Endothelial cell of umbilical vein (primary cell): ENCODE results near the gene MRTFA. TPM values are rescaled to one million over a fixed set of nuclear protein-coding genes. Genes with fewer than 3 reads are reported as not detected.

Experiments used
- BruUV-seq: library from RNA; stranded (reverse); fragments of 400-500 nt; replicated peaks from 2 replicates; lab custom pipeline; 2021; lab: Mats Ljungman, UMichigan
- CTCF ChIA-PET: fragments of 300-600, 350-600 bp; sonication (Branson Sonifier 250); formaldehyde crosslinking; loops from one replicate; lab custom pipeline; 2021; ENCODE audit warnings: antibody characterized with exemption, inconsistent platforms; lab: Charles Lee
- POLR2A ChIA-PET: fragments of 300-600, 350-600 bp; sonication (Branson Sonifier 250); formaldehyde crosslinking; loops from one replicate; lab custom pipeline; 2021; ENCODE audit warnings: antibody characterized with exemption, inconsistent platforms; lab: Charles Lee
- DNase-seq: peaks from one replicate; pipeline ENCODE4 v3.0.0-alpha.2; 2011; ENCODE audit warnings: low read depth, low spot score
- FAIRE-seq: peaks from 2 replicates; lab custom pipeline; 2011; peaks lifted over from hg19 to GRCh38; lab: Jason Lieb, UNC
- H2AFZ ChIP-seq: 2 replicates; pipeline ENCODE4 v1.6.0; 2012; ENCODE audit warnings: low read depth, low read length, control low read depth, inconsistent platforms
- H3K27ac ChIP-seq: 2 replicates; pipeline ENCODE4 v1.5.1; 2011; ENCODE audit warnings: low read depth, mild to moderate bottlenecking, control low read depth, low read length, moderate library complexity; ENCODE audit not compliant: insufficient read depth
- H3K27me3 ChIP-seq, 2 experiments: 2 replicates each; pipeline versions ENCODE4 v1.6.0 to v1.6.1; 2011; ENCODE audit warnings: low read length in 2 of 2, mixed read lengths in 1 of 2; ENCODE audit not compliant: control insufficient read depth in 2 of 2, insufficient read depth in 2 of 2
- H3K36me3 ChIP-seq, 2 experiments: 2 replicates in 1 of 2; 3 replicates in 1 of 2; pipeline ENCODE4 v1.5.1; 2011; ENCODE audit warnings: low read length in 2 of 2, mild to moderate bottlenecking in 1 of 2, moderate library complexity in 1 of 2; ENCODE audit not compliant: control insufficient read depth in 2 of 2, insufficient read depth in 2 of 2; ENCODE audit errors: extremely low read depth in 1 of 2
- H3K4me1 ChIP-seq: 3 replicates; pipeline ENCODE4 v1.5.1; 2011; ENCODE audit warnings: mild to moderate bottlenecking, low read length; ENCODE audit not compliant: control insufficient read depth, insufficient read depth; ENCODE audit errors: extremely low read depth
- H3K4me2 ChIP-seq: 2 replicates; pipeline ENCODE4 v1.6.1; 2011; ENCODE audit warnings: low read length, control low read depth, mixed read lengths; ENCODE audit not compliant: insufficient read depth
- H3K4me3 ChIP-seq, 3 experiments: fragments of 200-600 bp in 1 of 3; sonication (generic), shearing (Covaris generic) in 1 of 3; replicated peaks in 1 of 3; 2 replicates each; pipeline ENCODE4 v1.5.1; 2011 to 2016; ENCODE audit warnings: control low read depth in 3 of 3, low read length in 3 of 3, mild to moderate bottlenecking in 2 of 3, inconsistent platforms in 1 of 3, low read depth in 1 of 3, moderate library complexity in 1 of 3; ENCODE audit not compliant: insufficient read depth in 1 of 3
- H3K79me2 ChIP-seq: 2 replicates; pipeline ENCODE4 v1.6.0; 2012; ENCODE audit warnings: low read length, inconsistent platforms; ENCODE audit not compliant: control insufficient read depth, insufficient read depth
- H3K9ac ChIP-seq: replicated peaks from 2 replicates; pipeline ENCODE3; 2011; ENCODE audit warnings: low read length, control low read depth; ENCODE audit not compliant: insufficient read depth; ENCODE audit errors: extremely low read depth
- H3K9me1 ChIP-seq: replicated peaks from 3 replicates; pipeline ENCODE4 v1.6.0; 2011; ENCODE audit warnings: mild to moderate bottlenecking, low read length; ENCODE audit not compliant: control insufficient read depth, insufficient read depth; ENCODE audit errors: extremely low read depth
- H3K9me3 ChIP-seq: replicated peaks from 2 replicates; pipeline ENCODE4 v1.5.1; 2012; ENCODE audit warnings: low read length, inconsistent platforms; ENCODE audit not compliant: control insufficient read depth, insufficient read depth
- H4K20me1 ChIP-seq: replicated peaks from 2 replicates; pipeline ENCODE3; 2011; ENCODE audit warnings: mild to moderate bottlenecking, low read length; ENCODE audit not compliant: control insufficient read depth, insufficient read depth; ENCODE audit errors: extremely low read depth
- EZH2 ChIP-seq: IDR thresholded peaks from 2 replicates; pipeline ENCODE4 v1.6.1; 2012; ENCODE audit warnings: borderline replicate concordance, low read depth, mild to moderate bottlenecking, moderate library complexity, low read length, inconsistent platforms; ENCODE audit not compliant: severe bottlenecking
- FOS ChIP-seq: IDR thresholded peaks from 2 replicates; pipeline ENCODE4 v1.6.1; 2011; ENCODE audit warnings: mild to moderate bottlenecking, low read length, moderate library complexity, borderline replicate concordance; ENCODE audit not compliant: insufficient read depth
- GATA2 ChIP-seq: IDR thresholded peaks from 2 replicates; pipeline ENCODE4 v1.7.0; 2011; ENCODE audit warnings: low read depth, mild to moderate bottlenecking, moderate library complexity, mixed read lengths, low read length; ENCODE audit not compliant: insufficient read length, insufficient read depth
- JUN ChIP-seq: IDR thresholded peaks from 2 replicates; pipeline ENCODE4 v1.6.1; 2011; ENCODE audit warnings: borderline replicate concordance, low read depth; ENCODE audit not compliant: insufficient read length, insufficient read depth
- MAX ChIP-seq: IDR thresholded peaks from 2 replicates; pipeline ENCODE4 v1.6.1; 2011; ENCODE audit not compliant: insufficient read depth, insufficient read length
- MYC ChIP-seq: IDR thresholded peaks from one replicate; pipeline ENCODE4 v1.6.1; 2011; ENCODE audit warnings: mild to moderate bottlenecking, low read depth, low read length
- POLR2A ChIP-seq: IDR thresholded peaks from 2 replicates; pipeline ENCODE4 v1.6.1; 2012; ENCODE audit warnings: low read depth, mild to moderate bottlenecking, control low read depth, low read length
- POLR2AphosphoS5 ChIP-seq: IDR thresholded peaks from 2 replicates; pipeline ENCODE4 v1.6.1; 2012; ENCODE audit warnings: low read depth, mild to moderate bottlenecking, control low read depth, low read length, moderate library complexity; ENCODE audit not compliant: insufficient read depth
- dilution Hi-C: fragments of 300-500 bp; cut with MboI; formaldehyde crosslinking; loops from one replicate; pipeline ENCODE4 v1.15.0; 2019; ENCODE audit warnings: low sequenced_read_pairs; ENCODE audit not compliant: extremely low pct_ligation_motif_present
- intact Hi-C: fragments of 100-400 bp; cut with micrococcal nuclease; formaldehyde crosslinking; loops from one replicate; pipeline ENCODE4 v1.10.0; 2022
- polyA plus RNA-seq, 4 experiments: library from polyadenylated mRNA; depleted of rRNA in 3 of 4; stranded (reverse) in 3 of 4; unstranded in 1 of 4; fragments of >200 nt; gene quantifications; 2 replicates each; pipeline versions ENCODE4 v1.2.1 to v1.2.3, GENCODE V29; 2011 to 2012; ENCODE audit warnings: missing spikeins in 1 of 4
- total RNA-seq: library from RNA; stranded (reverse); gene quantifications from 2 replicates; pipeline ENCODE4 v1.2.3, GENCODE V29; 2021
- TF ChIP-seq, protein P1 (sequence below), 2 donors: IDR thresholded peaks; 1 replicate in 1 of 2; 2 replicates in 1 of 2; pipeline ENCODE4 v1.5.1; 2011; ENCODE audit warnings: low read length in 2 of 2, mild to moderate bottlenecking in 2 of 2, moderate library complexity in 2 of 2, control low read depth in 1 of 2, inconsistent platforms in 1 of 2, low read depth in 1 of 2; ENCODE audit not compliant: insufficient read depth in 1 of 2; ENCODE audit errors: extremely low read depth in 1 of 2

MRTFA gene
- total and polyA plus RNA-seq, 2 donors (not counting 3 experiments of a cell fraction or from before 2014, with no cell fraction given): 13.6 to 44.1 TPM

GRCh38 chr22:40388231-40388630 is 248.3 kb downstream of the MRTFA start:
- H3K27ac ChIP-seq: no peak overlapping the region
- no peaks in the 10 kb centered on the region for H3K9me1 ChIP-seq
- no peak overlapping the region for H3K9ac ChIP-seq
- H3K9me3 ChIP-seq: no peaks in the 10 kb centered on the region
- peaks cover 12% of the 10 kb centered on the region for H3K4me1 ChIP-seq
- CTCF ChIA-PET: interaction anchor here (1.2 kb wide), 1 partner anchor 9 kb away, joined by 3 read pairs; no protein-coding TSS in a partner anchor
- H2AFZ ChIP-seq: no peak overlapping the region
- TF ChIP-seq POLR2A (no peak), FOS (no peak), EZH2 (no peak), MAX (no peak), GATA2 (no peak), JUN (no peak), POLR2AphosphoS5 (no peak), MYC (no peak)
- TF ChIP-seq, protein P1, sequence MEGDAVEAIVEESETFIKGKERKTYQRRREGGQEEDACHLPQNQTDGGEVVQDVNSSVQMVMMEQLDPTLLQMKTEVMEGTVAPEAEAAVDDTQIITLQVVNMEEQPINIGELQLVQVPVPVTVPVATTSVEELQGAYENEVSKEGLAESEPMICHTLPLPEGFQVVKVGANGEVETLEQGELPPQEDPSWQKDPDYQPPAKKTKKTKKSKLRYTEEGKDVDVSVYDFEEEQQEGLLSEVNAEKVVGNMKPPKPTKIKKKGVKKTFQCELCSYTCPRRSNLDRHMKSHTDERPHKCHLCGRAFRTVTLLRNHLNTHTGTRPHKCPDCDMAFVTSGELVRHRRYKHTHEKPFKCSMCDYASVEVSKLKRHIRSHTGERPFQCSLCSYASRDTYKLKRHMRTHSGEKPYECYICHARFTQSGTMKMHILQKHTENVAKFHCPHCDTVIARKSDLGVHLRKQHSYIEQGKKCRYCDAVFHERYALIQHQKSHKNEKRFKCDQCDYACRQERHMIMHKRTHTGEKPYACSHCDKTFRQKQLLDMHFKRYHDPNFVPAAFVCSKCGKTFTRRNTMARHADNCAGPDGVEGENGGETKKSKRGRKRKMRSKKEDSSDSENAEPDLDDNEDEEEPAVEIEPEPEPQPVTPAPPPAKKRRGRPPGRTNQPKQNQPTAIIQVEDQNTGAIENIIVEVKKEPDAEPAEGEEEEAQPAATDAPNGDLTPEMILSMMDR (IDR thresholded peaks at IDR 0.05; ENCODE audit: extremely low read depth in 1 of 2, insufficient read depth in 1 of 2, low read depth in 1 of 2, low read length in 2 of 2): no peak
- dilution Hi-C loops (no loop called here), intact Hi-C loops (no loop called here)
- BruUV-seq: no TSS peak
- H3K4me2 ChIP-seq: no peak overlapping the region
- no peaks in the 10 kb centered on the region for H4K20me1 ChIP-seq
- no peaks in the 10 kb centered on the region for H3K27me3 ChIP-seq
- peaks cover 2% of the 10 kb centered on the region for H3K79me2 ChIP-seq
- no peak overlapping the region for H3K4me3 ChIP-seq
- FAIRE-seq (no peak), DNase-seq (no peak)
- POLR2A ChIA-PET: no interaction called here
- no peaks in the 10 kb centered on the region for H3K36me3 ChIP-seq
